HG03565 (cell line): Measurements from ENCODE around the gene NDUFB1.

Source experiments
- ATAC-seq: cut with Tn5 transposase; IDR thresholded peaks from one replicate; pipeline ENCODE4 v1.9.1; 2021; ENCODE audit warnings: mild to moderate bottlenecking, moderate library complexity; ENCODE audit not compliant: unreplicated experiment

The NDUFB1 gene

DNA sequence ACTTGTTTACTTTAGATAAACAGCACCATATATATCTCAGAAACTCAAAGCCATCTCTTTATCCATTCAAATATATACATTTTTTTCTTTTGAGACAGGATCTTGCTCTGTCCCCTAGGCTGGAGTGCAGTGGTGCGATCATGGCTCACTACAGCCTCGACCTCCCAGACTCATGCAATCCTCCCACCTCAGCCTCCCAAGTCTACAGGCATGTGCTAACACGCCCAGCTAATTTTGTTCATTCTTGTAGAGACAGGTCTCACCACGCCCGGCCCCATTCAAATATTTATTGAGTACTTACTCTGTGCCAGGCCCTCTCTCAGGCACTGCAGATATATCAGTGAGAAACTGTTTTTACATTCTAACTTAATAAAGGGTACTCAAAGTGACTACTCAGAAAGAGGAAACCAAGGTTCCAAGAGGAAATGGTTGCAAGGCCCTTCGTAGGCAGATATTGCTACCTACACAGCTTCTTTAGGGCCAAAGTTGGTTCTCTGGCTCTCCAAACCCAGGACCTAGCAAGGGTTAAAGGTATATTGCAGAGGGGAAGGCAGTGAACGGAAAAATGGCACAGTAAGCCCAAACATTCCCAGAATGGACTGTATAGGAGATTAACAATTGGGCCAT lies 18.0 kb downstream of the NDUFB1 start:
- ATAC-seq: no peak

DNA sequence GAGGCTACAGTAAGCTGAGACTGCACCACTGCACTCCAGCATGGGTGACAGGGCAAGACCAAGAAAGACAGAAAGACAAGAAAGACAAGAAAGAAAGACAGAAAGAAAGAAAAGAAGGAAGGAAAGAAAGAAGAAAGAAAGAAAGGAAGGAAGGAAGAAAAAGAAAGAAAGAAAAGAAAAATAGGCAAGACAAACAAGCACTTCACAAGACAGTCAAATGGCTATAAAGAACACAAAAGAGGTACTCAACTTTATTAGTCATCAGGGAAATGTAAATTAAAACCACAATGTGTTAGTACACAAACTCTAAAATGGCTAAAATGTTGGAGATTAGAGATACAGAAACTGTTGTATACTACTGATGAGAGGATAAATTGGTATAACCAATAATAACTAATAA lies 21.7 kb downstream of the NDUFB1 start:
- no peak for ATAC-seq

DNA sequence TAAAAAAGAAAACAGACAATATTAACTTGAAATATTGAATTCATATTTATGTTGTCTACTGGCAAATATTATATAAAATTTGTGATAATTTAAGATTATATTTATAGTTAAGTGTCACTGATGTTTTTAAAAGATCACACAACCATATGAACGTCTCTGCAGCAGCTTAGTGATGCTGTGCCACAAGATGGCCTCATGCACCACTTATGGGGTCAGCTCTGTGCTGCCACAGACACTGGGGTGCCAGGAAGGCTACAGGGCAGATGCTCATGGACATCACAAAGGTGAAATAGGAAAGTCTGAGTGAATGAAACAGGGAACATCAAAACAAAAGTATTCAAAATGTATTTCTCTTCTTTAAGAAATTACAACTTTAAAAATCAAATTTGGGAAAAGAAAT lies 28.2 kb downstream of the NDUFB1 start:
- no peak for ATAC-seq

DNA sequence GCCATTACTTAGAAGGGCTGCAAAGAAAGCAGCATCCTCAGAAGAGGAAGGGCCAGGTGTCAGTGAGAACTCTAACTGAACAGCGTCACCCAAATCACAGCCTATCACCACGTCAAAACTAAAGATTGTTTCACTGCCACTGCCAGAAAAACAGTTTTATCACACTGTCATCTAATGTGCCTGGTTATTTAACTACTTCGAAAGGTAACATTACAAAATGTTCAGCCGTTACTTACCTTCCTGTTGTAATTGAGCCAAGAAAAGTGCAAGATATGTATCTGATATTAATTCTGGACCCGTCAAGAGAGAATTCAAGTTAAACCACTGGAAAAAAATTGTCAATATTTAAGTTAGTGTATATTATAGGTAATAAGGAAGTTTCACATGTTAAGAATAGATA lies 33.0 kb downstream of the NDUFB1 start:
- no peak for ATAC-seq

DNA sequence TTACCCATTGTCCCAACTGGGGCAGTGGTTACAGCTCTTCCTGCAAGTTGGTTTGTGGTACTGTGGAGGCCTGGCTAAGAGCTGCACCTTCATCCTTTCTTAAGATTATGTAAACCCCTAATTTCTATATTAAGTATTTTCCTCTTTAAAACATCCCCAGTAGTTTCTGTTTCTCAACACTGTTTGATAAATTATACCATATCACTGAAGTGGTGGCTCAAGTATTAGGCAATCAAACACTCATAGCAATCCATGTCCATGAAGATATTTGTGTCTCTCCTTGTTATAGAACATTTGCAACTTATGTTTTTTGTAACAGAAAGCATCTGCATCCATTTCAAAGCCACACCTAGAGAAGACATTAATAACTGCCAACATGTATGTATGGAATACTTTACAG lies 47.0 kb downstream of the NDUFB1 start:
- no peak for ATAC-seq
